Activated B cell treated with CpG ODN at 0.5 μM for 24 hours (primary cell): ENCODE data around the gene SLC8A2. TPM values are rescaled to one million over a fixed set of nuclear protein-coding genes. Genes with fewer than 3 reads are reported as not detected.

Experiments
- ATAC-seq: fragments of 200-7000 bp; cut with Tn5 transposase; one replicate; pipeline ENCODE4 v1.10.0; 2021; ENCODE audit warnings: low read depth, mild to moderate bottlenecking, moderate library complexity
- CTCF ChIA-PET: fragments of 350-600 bp; sonication (Branson Sonifier 250); formaldehyde crosslinking; loops from one replicate; lab custom pipeline; 2021; ENCODE audit warnings: antibody characterized with exemption; lab: Charles Lee
- POLR2A ChIA-PET: fragments of 350-600 bp; sonication (Branson Sonifier 250); formaldehyde crosslinking; loops from one replicate; lab custom pipeline; 2021; ENCODE audit warnings: antibody characterized with exemption; lab: Charles Lee
- DNase-seq: peaks from one replicate; pipeline ENCODE4 v3.0.0; 2022
- H3K27ac Mint-ChIP-seq: one replicate; pipeline ENCODE4 v1.8.0; 2020; ENCODE audit warnings: mixed read lengths
- H3K27me3 Mint-ChIP-seq: one replicate; pipeline ENCODE4 v1.8.0; 2021; ENCODE audit warnings: mixed read lengths
- H3K36me3 Mint-ChIP-seq: one replicate; pipeline ENCODE4 v1.8.0; 2021; ENCODE audit warnings: low read depth, mixed read lengths
- H3K4me1 Mint-ChIP-seq: one replicate; pipeline ENCODE4 v1.8.0; 2021; ENCODE audit warnings: mixed read lengths
- H3K4me3 Mint-ChIP-seq: one replicate; pipeline ENCODE4 v1.8.0; 2020; ENCODE audit warnings: mild to moderate bottlenecking, mixed read lengths
- H3K9me3 Mint-ChIP-seq: one replicate; pipeline ENCODE4 v1.8.0; 2020; ENCODE audit warnings: mixed read lengths
- intact Hi-C: fragments of 100-400 bp; cut with micrococcal nuclease; formaldehyde crosslinking; loops from one replicate; pipeline ENCODE4 v1.15.1; 2024
- total RNA-seq: library from RNA; stranded (reverse); gene quantifications from 2 replicates; pipeline ENCODE4 v1.2.3, GENCODE V29; 2022
- TF ChIP-seq, protein P1 (sequence below): fragments of 200-600 bp; IDR thresholded peaks from one replicate; pipeline ENCODE4 v1.8.0; 2022; ENCODE audit warnings: antibody characterized with exemption, mild to moderate bottlenecking

The SLC8A2 gene
- total RNA-seq, 1 donor from 2014 or later = not detected

DNA sequence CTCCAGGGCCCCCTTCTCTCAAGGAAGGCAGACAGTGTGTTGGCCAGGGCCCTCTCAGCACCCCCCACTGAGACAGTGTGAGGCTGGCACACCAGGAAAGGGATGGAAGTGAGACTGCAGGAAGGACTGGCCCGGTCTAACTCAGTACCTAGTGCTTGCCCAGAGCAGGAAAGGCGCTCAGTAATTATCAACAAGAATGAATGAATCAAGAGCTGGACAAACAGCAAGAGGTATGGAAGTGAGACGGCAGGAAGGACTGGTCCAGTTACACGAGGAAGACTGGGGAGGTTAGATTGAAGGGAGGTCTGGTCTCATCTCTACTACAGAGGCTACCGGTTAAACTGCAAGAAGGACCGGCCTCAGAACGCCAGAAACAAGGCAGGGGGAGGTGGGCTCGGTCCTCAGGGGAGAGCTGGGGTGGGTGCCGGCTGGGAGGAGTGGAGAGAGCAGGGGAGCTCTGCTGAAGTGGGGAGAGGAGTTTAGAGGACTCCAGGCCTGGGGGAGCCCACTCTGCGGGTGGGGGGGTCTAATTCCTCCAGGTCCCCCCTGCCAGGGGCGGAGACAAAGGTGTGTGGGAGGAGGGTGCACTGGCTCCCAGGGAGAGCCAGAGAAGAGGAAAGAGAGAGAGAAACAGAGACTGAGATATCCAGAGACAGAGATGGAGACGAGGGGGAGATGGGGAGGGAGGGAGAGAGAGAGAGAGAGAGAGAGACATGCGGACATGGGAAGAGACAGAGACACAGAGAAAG lies 1.1 kb downstream of the SLC8A2 start:
- no peak for ATAC-seq
- Mint-ChIP-seq H3K27ac (no peak overlapping the region), H3K36me3 (no peaks in the 10 kb centered on the region)

DNA sequence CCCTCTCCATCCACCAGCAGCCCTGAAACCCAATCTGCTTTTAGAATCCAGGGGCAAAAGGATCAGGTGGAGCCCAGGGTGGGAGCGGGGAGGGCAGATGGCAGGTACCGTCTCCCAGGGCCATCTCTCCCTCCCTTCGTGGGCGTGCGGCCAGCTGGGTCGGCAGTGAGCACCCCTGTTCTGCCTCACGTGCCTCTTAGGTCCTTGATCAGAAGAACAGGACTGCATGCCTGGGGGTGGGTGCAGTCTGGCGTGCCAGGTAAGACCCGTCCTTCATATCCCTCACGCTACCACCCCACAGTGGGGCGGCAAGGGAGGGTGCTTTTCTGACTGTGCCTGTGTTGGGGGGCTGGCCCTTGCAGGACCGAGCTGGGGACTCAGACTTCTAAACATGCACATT lies 2.0 kb downstream of the SLC8A2 start:
- Mint-ChIP-seq H3K4me1 (peaks cover 9% of the 10 kb centered on the region), H3K27me3 (peaks cover 53% of the 10 kb centered on the region), H3K36me3 (no peaks in the 10 kb centered on the region), H3K4me3 (no peak overlapping the region), H3K27ac (no peak overlapping the region), H3K9me3 (no peaks in the 10 kb centered on the region)
- DNase-seq = no peak
- intact Hi-C loops = no loop called here
- ChIA-PET POLR2A (no interaction called here), CTCF (no interaction called here)
- TF ChIP-seq, protein P1, sequence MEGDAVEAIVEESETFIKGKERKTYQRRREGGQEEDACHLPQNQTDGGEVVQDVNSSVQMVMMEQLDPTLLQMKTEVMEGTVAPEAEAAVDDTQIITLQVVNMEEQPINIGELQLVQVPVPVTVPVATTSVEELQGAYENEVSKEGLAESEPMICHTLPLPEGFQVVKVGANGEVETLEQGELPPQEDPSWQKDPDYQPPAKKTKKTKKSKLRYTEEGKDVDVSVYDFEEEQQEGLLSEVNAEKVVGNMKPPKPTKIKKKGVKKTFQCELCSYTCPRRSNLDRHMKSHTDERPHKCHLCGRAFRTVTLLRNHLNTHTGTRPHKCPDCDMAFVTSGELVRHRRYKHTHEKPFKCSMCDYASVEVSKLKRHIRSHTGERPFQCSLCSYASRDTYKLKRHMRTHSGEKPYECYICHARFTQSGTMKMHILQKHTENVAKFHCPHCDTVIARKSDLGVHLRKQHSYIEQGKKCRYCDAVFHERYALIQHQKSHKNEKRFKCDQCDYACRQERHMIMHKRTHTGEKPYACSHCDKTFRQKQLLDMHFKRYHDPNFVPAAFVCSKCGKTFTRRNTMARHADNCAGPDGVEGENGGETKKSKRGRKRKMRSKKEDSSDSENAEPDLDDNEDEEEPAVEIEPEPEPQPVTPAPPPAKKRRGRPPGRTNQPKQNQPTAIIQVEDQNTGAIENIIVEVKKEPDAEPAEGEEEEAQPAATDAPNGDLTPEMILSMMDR = no peak
- no peak for ATAC-seq

More for the DNA sequence above, 1.1 kb downstream of the SLC8A2 start:
- TF ChIP-seq, protein P1 = no peak
- no peak for DNase-seq
- POLR2A ChIA-PET = no interaction called here
- Mint-ChIP-seq H3K27me3 (peaks cover 50% of the 10 kb centered on the region), H3K4me3 (no peak overlapping the region), H3K9me3 (no peaks in the 10 kb centered on the region), H3K4me1 (peaks cover 9% of the 10 kb centered on the region)
- intact Hi-C loops = no loop called here
- CTCF ChIA-PET = no interaction called here

DNA sequence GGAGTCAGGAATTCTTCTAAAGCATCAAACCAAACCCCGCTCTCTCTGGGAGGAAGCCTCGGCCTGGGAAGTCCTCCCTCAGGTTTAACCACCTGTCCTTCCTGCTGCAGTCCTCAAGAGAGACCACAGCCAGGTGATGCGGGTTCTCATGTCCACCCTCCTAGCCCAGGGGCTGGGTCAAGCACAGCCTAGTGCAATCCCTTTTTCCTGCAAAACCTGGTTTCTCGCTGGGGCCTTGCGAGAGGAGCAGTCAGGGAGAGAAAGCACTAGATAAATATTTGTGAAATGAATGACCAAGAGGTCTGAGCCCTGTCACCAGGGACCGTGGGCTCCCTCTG lies 2.4 kb downstream of the SLC8A2 start:
- Mint-ChIP-seq H3K9me3 (no peaks in the 10 kb centered on the region), H3K4me1 (peaks cover 9% of the 10 kb centered on the region), H3K27me3 (peaks cover 57% of the 10 kb centered on the region), H3K4me3 (no peak overlapping the region), H3K36me3 (no peaks in the 10 kb centered on the region), H3K27ac (no peak overlapping the region)
- ChIA-PET CTCF (no interaction called here), POLR2A (no interaction called here)
- intact Hi-C loops = no loop called here
- TF ChIP-seq, protein P1 = no peak
- ATAC-seq = no peak
- no peak for DNase-seq

DNA sequence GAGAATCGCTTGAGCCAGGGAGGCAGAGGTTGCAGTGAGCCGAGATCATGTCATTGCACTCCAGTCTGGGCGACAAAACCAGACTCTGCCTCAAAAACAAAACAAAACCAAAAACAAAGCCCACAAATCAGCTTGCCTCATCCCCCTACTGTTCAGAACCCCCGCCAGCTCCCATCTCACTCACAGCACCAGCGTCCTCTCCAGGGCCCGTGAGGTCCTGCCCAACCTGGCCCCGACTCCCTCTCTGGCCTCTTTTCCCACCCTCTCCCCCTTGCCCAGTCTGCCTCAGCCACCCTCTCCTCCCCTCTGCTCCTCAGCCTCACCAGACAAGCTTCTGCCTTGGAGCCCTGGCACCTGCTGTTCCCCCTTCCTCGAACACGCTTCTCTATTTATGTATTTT lies 3.8 kb downstream of the SLC8A2 start:
- H3K4me3 Mint-ChIP-seq = no peak overlapping the region
- peaks cover 58% of the 10 kb centered on the region for H3K27me3 Mint-ChIP-seq
- ChIA-PET POLR2A (no interaction called here), CTCF (no interaction called here)
- no peak for ATAC-seq
- TF ChIP-seq, protein P1 = no peak
- DNase-seq = no peak
- H3K36me3 Mint-ChIP-seq = no peaks in the 10 kb centered on the region
- H3K9me3 Mint-ChIP-seq = no peaks in the 10 kb centered on the region
- peaks cover 9% of the 10 kb centered on the region for H3K4me1 Mint-ChIP-seq
- no peak overlapping the region for H3K27ac Mint-ChIP-seq
- intact Hi-C loops = no loop called here

DNA sequence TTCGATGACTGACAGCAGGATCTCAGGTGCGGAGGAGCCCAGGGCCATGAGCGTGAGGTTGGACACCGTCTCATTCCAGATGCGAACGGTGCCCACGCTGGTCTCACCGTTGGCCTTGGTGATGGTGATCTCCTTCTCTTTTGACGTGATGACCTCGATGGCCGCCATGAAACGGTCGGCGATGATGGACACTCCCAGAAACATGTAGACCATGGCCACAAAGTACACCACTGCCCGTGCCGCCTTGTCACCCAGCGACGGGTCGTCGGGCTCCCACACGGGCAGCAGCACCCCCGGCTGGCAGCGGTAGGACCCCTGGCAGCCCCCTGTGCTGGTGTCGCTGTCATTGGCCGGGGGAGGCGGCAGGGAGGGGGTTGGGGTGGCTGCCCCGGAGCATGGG lies 5.7 kb downstream of the SLC8A2 start:
- H3K27me3 Mint-ChIP-seq = peaks cover 58% of the 10 kb centered on the region
- H3K4me1 Mint-ChIP-seq = peaks cover under 1% of the 10 kb centered on the region
- CTCF ChIA-PET = no interaction called here
- no peak overlapping the region for H3K27ac Mint-ChIP-seq
- TF ChIP-seq, protein P1 = no peak
- intact Hi-C loops = no loop called here
- no peaks in the 10 kb centered on the region for H3K9me3 Mint-ChIP-seq
- DNase-seq (no peak), ATAC-seq (no peak)
- POLR2A ChIA-PET = no interaction called here
- H3K4me3 Mint-ChIP-seq = no peak overlapping the region
- H3K36me3 Mint-ChIP-seq = no peaks in the 10 kb centered on the region
